Testis (tissue), 2 donors: ENCODE data around the gene VPS11.

Experiments
- CTCF ChIP-seq, 3 experiments: fragments of 450-650 bp in 2 of 3; fragments of 200-600 bp in 1 of 3; sonication (generic) in 1 of 3; IDR thresholded peaks; one replicate each; pipeline ENCODE4 v1.5.1; 2016 to 2019; ENCODE audit warnings: antibody characterized with exemption in 3 of 3, mild to moderate bottlenecking in 2 of 3, moderate library complexity in 1 of 3
- POLR2A ChIP-seq: fragments of 450-650 bp; IDR thresholded peaks from one replicate; pipeline ENCODE4 v1.6.1; 2017; ENCODE audit warnings: antibody characterized with exemption, mild to moderate bottlenecking, moderate library complexity

- TF ChIP-seq CTCF (IDR thresholded peaks at IDR 0.05) (no peak), POLR2A (no peak)
Measured at GRCh38 chr11:119038884-119039283, 28.7 kb upstream of the VPS11 start.
